Spleen (tissue), 11 donors: Measurements from ENCODE around the gene ZBTB17. TPM values are rescaled to one million over a fixed set of nuclear protein-coding genes. Genes with fewer than 3 reads are reported as not detected.

Experiments
- DNase-seq: peaks from one replicate; pipeline ENCODE4 v3.0.0-alpha.2; 2020
- H3K27ac ChIP-seq, 8 donors: fragments of 200-600 bp; sonication (generic) in 7 of 8; 1 replicate in 4 of 8; 2 replicates in 4 of 8; pipeline versions ENCODE4 v1.5.0 to v1.8.0; 2016 to 2021; ENCODE audit warnings: inconsistent platforms in 4 of 8, mild to moderate bottlenecking in 4 of 8, moderate library complexity in 1 of 8
- H3K27me3 ChIP-seq, 7 donors: fragments of 200-600 bp; sonication (generic) in 6 of 7; replicated peaks in 1 of 7; 1 replicate in 4 of 7; 2 replicates in 3 of 7; pipeline versions ENCODE4 v1.5.0 to v1.8.0; 2016 to 2021; ENCODE audit warnings: inconsistent platforms in 3 of 7, mild to moderate bottlenecking in 1 of 7
- H3K36me3 ChIP-seq, 6 donors: fragments of 200-600 bp; sonication (generic) in 5 of 6; 1 replicate in 4 of 6; 2 replicates in 2 of 6; pipeline versions ENCODE4 v1.5.0 to v1.8.0; 2016 to 2021; ENCODE audit warnings: inconsistent platforms in 2 of 6
- H3K4me1 ChIP-seq, 6 donors: fragments of 200-600 bp; sonication (generic) in 5 of 6; 1 replicate in 3 of 6; 2 replicates in 3 of 6; pipeline versions ENCODE4 v1.5.0 to v1.8.0; 2016 to 2021; ENCODE audit warnings: inconsistent platforms in 3 of 6
- H3K4me3 ChIP-seq, 8 donors: fragments of 200-600 bp; sonication (generic) in 7 of 8; 1 replicate in 4 of 8; 2 replicates in 4 of 8; pipeline versions ENCODE4 v1.5.0 to v1.8.0; 2016 to 2021; ENCODE audit warnings: inconsistent platforms in 4 of 8, mild to moderate bottlenecking in 4 of 8, moderate library complexity in 2 of 8
- H3K9me3 ChIP-seq, 8 donors: fragments of 200-600 bp; sonication (generic) in 7 of 8; 1 replicate in 4 of 8; 2 replicates in 4 of 8; pipeline versions ENCODE4 v1.5.0 to v1.8.0; 2016 to 2021; ENCODE audit warnings: inconsistent platforms in 4 of 8
- CTCF ChIP-seq, 11 experiments: fragments of 200-600 bp in 7 of 11; fragments of 450-650 bp in 4 of 11; sonication (generic) in 4 of 11; IDR thresholded peaks in 8 of 11; conservative IDR thresholded peaks in 3 of 11; 1 replicate in 7 of 11; 2 replicates in 4 of 11; pipeline versions ENCODE4 v1.4.0 to v1.8.0; 2016 to 2021; ENCODE audit warnings: antibody characterized with exemption in 11 of 11, inconsistent platforms in 4 of 11, mild to moderate bottlenecking in 1 of 11
- POLR2A ChIP-seq, 3 donors: fragments of 450-650 bp; IDR thresholded peaks; one replicate each; pipeline ENCODE4 v1.5.1; 2017; ENCODE audit warnings: antibody characterized with exemption in 3 of 3, mild to moderate bottlenecking in 1 of 3
- POLR2AphosphoS5 ChIP-seq, 3 donors: sonication (generic); formaldehyde crosslinking; IDR thresholded peaks; one replicate each; pipeline ENCODE4 v1.5.1; 2017; ENCODE audit warnings: antibody characterized with exemption in 3 of 3
- WGBS, 5 donors: extraction: QIAGEN DNeasy Blood & Tissue Kit in 3 of 5; methylation state at CpG; one replicate each; pipeline versions ENCODE4 v1.1.5 to v1.1.7; 2013 to 2018; 5-methylcytosine and 5-hydroxymethylcytosine counted together
- intact Hi-C: fragments of 100-400 bp; cut with DNase I; formaldehyde crosslinking; loops from one replicate; pipeline ENCODE4 v1.15.0; 2023; ENCODE audit warnings: low total_unique reads
- polyA plus RNA-seq, 3 donors: library from polyadenylated mRNA; stranded (reverse); fragments of 200-250 nt; gene quantifications; one replicate each; pipeline ENCODE4 v1.2.1, GENCODE V29; 2013
- total RNA-seq, 7 donors: library from RNA; depleted of rRNA in 3 of 7; stranded (reverse); fragments of >200 nt in 3 of 7; fragmentation: NEBNext Ultra II Directional in 4 of 7; extraction: Animal tissue kit (Norgen Biotek cat#: 25700) in 4 of 7; gene quantifications; one replicate each; pipeline versions ENCODE4 v1.1.0 to v1.2.1, GENCODE V29; 2016 to 2021
- donor health status: healthy with polysubstance abuse.
- donor health status: DM: no; HTN: no; CAD: no; lungs with moderate emphysema.
- donor health status: DM: no; HTN: no; CAD: no.
- donor health status: Bipolar disorder and iron deficiency.
- donor health status: healthy.
- donor health status: DM: no; HTN: no; CAD: no.
- donor health status: DM: yes; HTN: yes; CAD: no.

Gene ZBTB17
- total and polyA plus RNA-seq, 10 donors: 36.8 to 139 (median 53.4) TPM

GRCh38 chr1:15961492-15961891 is 14.4 kb downstream of the ZBTB17 start:
- intact Hi-C loops: no loop called here
- TF ChIP-seq CTCF (IDR thresholded peaks at IDR 0.05 in 8 of 11, conservative IDR thresholded peaks at IDR 0.05 in 3 of 11) (no peak), POLR2AphosphoS5 (IDR thresholded peaks at IDR 0.05) (no peak), POLR2A (IDR thresholded peaks at IDR 0.05) (no peak)
- 91 to 95% (median 92%) methylated on average over 11 of the region's 11 CpGs for WGBS, 5 donors
- DNase-seq: peak; percentile 56
- Histone ChIP-seq H3K36me3 (peaks cover 0 to 20% (median 0%) of the 10 kb centered on the region in 6 donors), H3K4me1 (peaks cover 48 to 99% (median 86%) of the 10 kb centered on the region in 6 donors), H3K27me3 (no peaks in the 10 kb centered on the region), H3K27ac (peak overlapping the region in 6 of 8 donors; percentile 33 to 84 (median 76)), H3K9me3 (no peaks in the 10 kb centered on the region), H3K4me3 (no peak overlapping the region)

- H3K4me1 ChIP-seq: peaks cover 41 to 99% (median 83%) of the 10 kb centered on the region in 6 donors
- no peak for DNase-seq
- H3K27me3 ChIP-seq: no peaks in the 10 kb centered on the region
- no peaks in the 10 kb centered on the region for H3K9me3 ChIP-seq
- WGBS, 5 donors: 91 to 96% (median 93%) methylated on average over 5 of the region's 5 CpGs
- H3K27ac ChIP-seq: no peak overlapping the region
- TF ChIP-seq POLR2A (IDR thresholded peaks at IDR 0.05): no peak
- no peak for TF ChIP-seq CTCF (IDR thresholded peaks at IDR 0.05 in 8 of 11, conservative IDR thresholded peaks at IDR 0.05 in 3 of 11)
- TF ChIP-seq POLR2AphosphoS5 (IDR thresholded peaks at IDR 0.05): no peak
- H3K4me3 ChIP-seq: no peak overlapping the region
- intact Hi-C loops: no loop called here
- peaks cover 0 to 23% (median 0%) of the 10 kb centered on the region in 6 donors for H3K36me3 ChIP-seq
These were observed 15.1 kb downstream of the ZBTB17 start for GRCh38 chr1:15960808-15961207.

- intact Hi-C loops: no loop called here
- DNase-seq: peak; percentile 40
- no peak for TF ChIP-seq POLR2AphosphoS5 (IDR thresholded peaks at IDR 0.05)
- no peak for TF ChIP-seq POLR2A (IDR thresholded peaks at IDR 0.05)
- TF ChIP-seq CTCF (IDR thresholded peaks at IDR 0.05 in 8 of 11, conservative IDR thresholded peaks at IDR 0.05 in 3 of 11): no peak
- peaks cover 0 to 24% (median 0%) of the 10 kb centered on the region in 6 donors for H3K36me3 ChIP-seq
- 72 to 82% (median 74%) methylated on average over 8 of the region's 8 CpGs for WGBS, 5 donors
- no peaks in the 10 kb centered on the region for H3K27me3 ChIP-seq
- H3K4me1 ChIP-seq: peaks cover 33 to 99% (median 75%) of the 10 kb centered on the region in 6 donors
- no peak overlapping the region for H3K4me3 ChIP-seq
- no peak overlapping the region for H3K27ac ChIP-seq
- no peaks in the 10 kb centered on the region for H3K9me3 ChIP-seq
These were observed 16.0 kb downstream of the ZBTB17 start for GRCh38 chr1:15959827-15960446.

- Histone ChIP-seq H3K4me1 (peaks cover 28 to 99% (median 74%) of the 10 kb centered on the region in 6 donors), H3K27me3 (no peaks in the 10 kb centered on the region), H3K4me3 (no peak overlapping the region), H3K27ac (no peak overlapping the region), H3K9me3 (no peaks in the 10 kb centered on the region), H3K36me3 (peaks cover 0 to 24% (median 0%) of the 10 kb centered on the region in 6 donors)
- DNase-seq: peak; percentile 1
- intact Hi-C loops: no loop called here
- no peak for TF ChIP-seq POLR2A (IDR thresholded peaks at IDR 0.05)
- TF ChIP-seq CTCF (IDR thresholded peaks at IDR 0.05 in 8 of 11, conservative IDR thresholded peaks at IDR 0.05 in 3 of 11): no peak
- TF ChIP-seq POLR2AphosphoS5 (IDR thresholded peaks at IDR 0.05): no peak
These were observed 16.5 kb downstream of the ZBTB17 start for GRCh38 chr1:15959424-15959823.
